SH-SY5Y (cell line): ENCODE data around the gene DPYSL4.

ENCODE experiments used
- GATA2 ChIP-seq: IDR thresholded peaks from 2 replicates; pipeline ENCODE4 v1.6.1; 2011; ENCODE audit warnings: mild to moderate bottlenecking, low read depth, low read length
- GATA3 ChIP-seq: IDR thresholded peaks from 2 replicates; pipeline ENCODE4 v1.6.1; 2011; ENCODE audit warnings: low read depth, mild to moderate bottlenecking, low read length, moderate library complexity

DNA sequence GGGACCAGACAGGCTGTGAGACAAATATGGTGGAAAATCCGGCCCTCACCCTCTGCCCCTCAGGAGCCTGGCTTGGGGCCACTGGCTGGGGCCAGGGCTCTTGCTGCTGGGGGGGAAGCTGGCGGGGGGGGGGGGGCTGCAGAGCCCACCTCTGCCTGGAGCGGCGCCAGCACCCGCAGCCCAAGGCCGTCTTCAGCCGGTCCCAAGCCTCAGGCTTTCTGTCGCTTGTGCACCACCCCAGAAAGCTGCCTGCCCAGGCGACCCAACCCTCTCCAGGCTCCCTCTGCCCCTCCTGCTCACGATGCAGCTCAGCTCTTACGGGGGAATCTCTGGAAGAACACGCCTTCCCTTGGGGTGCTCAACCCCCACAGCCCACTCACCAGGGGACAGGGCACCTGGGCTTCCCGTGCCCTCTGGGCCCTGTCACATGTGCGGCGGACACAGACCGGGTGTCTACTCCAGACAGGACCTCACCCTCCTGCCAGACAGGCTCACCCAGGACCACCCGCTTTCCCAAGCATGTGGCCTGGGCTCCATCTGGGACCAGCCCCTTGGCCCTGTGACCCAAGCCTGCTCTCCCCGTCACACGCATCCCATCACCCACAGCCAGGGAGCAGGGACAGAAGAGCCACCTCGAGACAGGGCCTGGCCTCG is 43.9 kb downstream of the DPYSL4 start:
- no peak for TF ChIP-seq GATA2
- no peak for TF ChIP-seq GATA3
